22Rv1 (cell line): ENCODE measurements around the gene ABHD3.

Source experiments
- ZFX ChIP-seq: fragments of 450-650 bp; IDR thresholded peaks from 2 replicates; pipeline ENCODE4 v1.6.1; 2017; ENCODE audit warnings: antibody characterized with exemption, borderline replicate concordance
- TF ChIP-seq, protein P1 (sequence below): fragments of 450-650 bp; IDR thresholded peaks from 2 replicates; pipeline ENCODE4 v1.5.1; 2017; ENCODE audit warnings: mild to moderate bottlenecking

DNA sequence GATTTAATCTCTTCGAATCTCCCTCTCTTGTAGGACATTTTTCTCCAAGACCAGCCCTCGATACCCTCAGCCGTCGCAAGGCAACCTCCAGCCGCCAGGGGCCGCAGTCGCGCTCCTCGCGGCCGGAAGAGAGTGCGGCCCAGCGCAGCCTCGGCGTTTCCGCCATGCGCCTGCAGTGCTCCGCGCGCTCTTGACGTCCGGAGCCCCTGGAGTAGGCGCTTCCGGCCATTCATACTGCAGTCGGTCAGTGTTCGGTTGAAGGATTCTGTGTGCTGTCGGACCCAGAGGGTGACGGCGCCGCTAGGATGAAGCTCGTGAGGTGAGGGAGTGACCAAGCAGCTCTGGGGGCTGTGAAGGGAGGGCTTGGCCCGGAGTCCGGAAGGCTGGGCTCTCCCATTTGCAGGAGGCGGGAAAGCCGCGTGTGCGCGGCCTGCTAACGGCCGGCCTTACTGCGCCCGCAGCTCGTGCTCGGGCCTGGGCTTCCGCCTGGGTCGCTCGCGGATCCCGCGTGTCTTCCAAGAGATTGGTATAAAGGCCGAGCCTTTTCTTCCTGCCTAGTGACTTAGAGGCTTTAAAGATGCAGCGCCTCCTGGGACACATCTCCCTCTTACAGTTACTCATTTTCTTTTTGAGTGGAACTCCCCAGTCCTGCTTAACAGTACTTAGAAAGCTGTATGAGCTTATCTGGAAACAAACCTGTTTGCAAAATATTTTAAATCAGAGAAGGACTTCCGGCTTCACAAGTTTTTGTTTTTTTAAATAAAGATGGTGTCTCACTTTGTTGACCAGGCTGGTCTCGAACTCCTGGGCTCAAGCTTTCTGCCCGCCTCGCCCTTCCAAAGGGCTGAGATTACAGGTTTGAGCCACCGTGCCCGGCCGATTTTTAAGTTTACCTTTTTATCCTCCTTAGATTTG lies 92.2 kb downstream of the ABHD3 start, which contains the start of gene SNRPD1:
- TF ChIP-seq, protein P1, sequence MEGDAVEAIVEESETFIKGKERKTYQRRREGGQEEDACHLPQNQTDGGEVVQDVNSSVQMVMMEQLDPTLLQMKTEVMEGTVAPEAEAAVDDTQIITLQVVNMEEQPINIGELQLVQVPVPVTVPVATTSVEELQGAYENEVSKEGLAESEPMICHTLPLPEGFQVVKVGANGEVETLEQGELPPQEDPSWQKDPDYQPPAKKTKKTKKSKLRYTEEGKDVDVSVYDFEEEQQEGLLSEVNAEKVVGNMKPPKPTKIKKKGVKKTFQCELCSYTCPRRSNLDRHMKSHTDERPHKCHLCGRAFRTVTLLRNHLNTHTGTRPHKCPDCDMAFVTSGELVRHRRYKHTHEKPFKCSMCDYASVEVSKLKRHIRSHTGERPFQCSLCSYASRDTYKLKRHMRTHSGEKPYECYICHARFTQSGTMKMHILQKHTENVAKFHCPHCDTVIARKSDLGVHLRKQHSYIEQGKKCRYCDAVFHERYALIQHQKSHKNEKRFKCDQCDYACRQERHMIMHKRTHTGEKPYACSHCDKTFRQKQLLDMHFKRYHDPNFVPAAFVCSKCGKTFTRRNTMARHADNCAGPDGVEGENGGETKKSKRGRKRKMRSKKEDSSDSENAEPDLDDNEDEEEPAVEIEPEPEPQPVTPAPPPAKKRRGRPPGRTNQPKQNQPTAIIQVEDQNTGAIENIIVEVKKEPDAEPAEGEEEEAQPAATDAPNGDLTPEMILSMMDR: peak; percentile 97
- TF ChIP-seq ZFX: peak; percentile 68; the same call in 1 of the 2 replicates
